ENCODE measurements around the gene MAPK12.

GRCh38 chr22:50260801-50261614 lies 475 bp downstream of the MAPK12 start:
- TF ChIP-seq POLR2AphosphoS5 (IDR thresholded peaks at IDR 0.05; ENCODE audit: low read depth, low read length), result no peak
- no peak for TF ChIP-seq TAF1 (IDR thresholded peaks at IDR 0.05; ENCODE audit: low read depth, low read length)
- no peak for TF ChIP-seq POLR2A (IDR thresholded peaks at IDR 0.05; ENCODE audit: low read depth, low read length)
- no peak for TF ChIP-seq PAX5 (IDR thresholded peaks at IDR 0.05; ENCODE audit: insufficient read depth, low read length, severe bottlenecking)
- TF ChIP-seq SPI1 (IDR thresholded peaks at IDR 0.05; ENCODE audit: low read depth, low read length), result no peak
- no peak for TF ChIP-seq POU2F2 (IDR thresholded peaks at IDR 0.05; ENCODE audit: low read depth, low read length)
